Breast epithelium (tissue), 3 donors: ENCODE results near the gene FBL.

Experiments used
- CTCF ChIP-seq, 3 donors: fragments of 450-650 bp; IDR thresholded peaks; one replicate each; pipeline ENCODE4 v1.5.1; 2016 to 2017; ENCODE audit warnings: antibody characterized with exemption in 3 of 3, mild to moderate bottlenecking in 3 of 3, moderate library complexity in 3 of 3
- POLR2AphosphoS5 ChIP-seq, 3 donors: sonication (generic); formaldehyde crosslinking; IDR thresholded peaks; one replicate each; pipeline ENCODE4 v1.6.1; 2017; ENCODE audit warnings: antibody characterized with exemption in 3 of 3

GRCh38 chr19:39832341-39833083 is 13.7 kb downstream of the FBL start:
- TF ChIP-seq CTCF (IDR thresholded peaks at IDR 0.05) (no peak), POLR2AphosphoS5 (IDR thresholded peaks at IDR 0.05) (no peak)
